ENCODE measurements around the gene EEF1A1. TPM values are rescaled to one million over a fixed set of nuclear protein-coding genes. Genes with fewer than 3 reads are reported as not detected.
A peak's percentile ranks its signal among the peaks of the same experiment; 100 is the strongest.
"Not testable (repeated sequence)": the region's sequence is repeated elsewhere in the genome, so short reads cannot be mapped to it uniquely, and the experiment has no call there.

The EEF1A1 gene
- total RNA-seq (1,000 to 10,000 TPM; 2,869 to 5,046 TPM), polyA plus RNA-seq (ENCODE audit: insufficient read depth, low read depth, low replicate concordance) (5,086 TPM)
- long read RNA-seq, donor 1, full-length matches to known transcripts: 4,762 of 7,626 reads
- long read RNA-seq, donor 1, partial matches to known transcripts: 2,541 of 7,626 reads
- long read RNA-seq, donor 1, other reads (novel, unspliced or antisense): 323 of 7,626 reads
- long read RNA-seq, donor 2, full-length matches to known transcripts: 2,988 of 4,735 reads
- long read RNA-seq, donor 2, partial matches to known transcripts: 1,465 of 4,735 reads
- long read RNA-seq, donor 2, other reads (novel, unspliced or antisense): 282 of 4,735 reads

DNA sequence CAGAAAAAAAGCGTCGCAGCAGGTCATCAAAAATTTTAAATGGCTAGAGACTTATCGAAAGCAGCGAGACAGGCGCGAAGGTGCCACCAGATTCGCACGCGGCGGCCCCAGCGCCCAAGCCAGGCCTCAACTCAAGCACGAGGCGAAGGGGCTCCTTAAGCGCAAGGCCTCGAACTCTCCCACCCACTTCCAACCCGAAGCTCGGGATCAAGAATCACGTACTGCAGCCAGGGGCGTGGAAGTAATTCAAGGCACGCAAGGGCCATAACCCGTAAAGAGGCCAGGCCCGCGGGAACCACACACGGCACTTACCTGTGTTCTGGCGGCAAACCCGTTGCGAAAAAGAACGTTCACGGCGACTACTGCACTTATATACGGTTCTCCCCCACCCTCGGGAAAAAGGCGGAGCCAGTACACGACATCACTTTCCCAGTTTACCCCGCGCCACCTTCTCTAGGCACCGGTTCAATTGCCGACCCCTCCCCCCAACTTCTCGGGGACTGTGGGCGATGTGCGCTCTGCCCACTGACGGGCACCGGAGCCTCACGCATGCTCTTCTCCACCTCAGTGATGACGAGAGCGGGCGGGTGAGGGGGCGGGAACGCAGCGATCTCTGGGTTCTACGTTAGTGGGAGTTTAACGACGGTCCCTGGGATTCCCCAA, at the start of gene EEF1A1:
TSS of gene EEF1A1 (minus strand) at position 345 of the 663 bp plus-strand sequence. CDS start 1,006 bp downstream, outside the sequence.
- TF ChIP-seq POLR2A (IDR thresholded peaks at IDR 0.05): peak; percentile 89
- TF ChIP-seq, protein P1, sequence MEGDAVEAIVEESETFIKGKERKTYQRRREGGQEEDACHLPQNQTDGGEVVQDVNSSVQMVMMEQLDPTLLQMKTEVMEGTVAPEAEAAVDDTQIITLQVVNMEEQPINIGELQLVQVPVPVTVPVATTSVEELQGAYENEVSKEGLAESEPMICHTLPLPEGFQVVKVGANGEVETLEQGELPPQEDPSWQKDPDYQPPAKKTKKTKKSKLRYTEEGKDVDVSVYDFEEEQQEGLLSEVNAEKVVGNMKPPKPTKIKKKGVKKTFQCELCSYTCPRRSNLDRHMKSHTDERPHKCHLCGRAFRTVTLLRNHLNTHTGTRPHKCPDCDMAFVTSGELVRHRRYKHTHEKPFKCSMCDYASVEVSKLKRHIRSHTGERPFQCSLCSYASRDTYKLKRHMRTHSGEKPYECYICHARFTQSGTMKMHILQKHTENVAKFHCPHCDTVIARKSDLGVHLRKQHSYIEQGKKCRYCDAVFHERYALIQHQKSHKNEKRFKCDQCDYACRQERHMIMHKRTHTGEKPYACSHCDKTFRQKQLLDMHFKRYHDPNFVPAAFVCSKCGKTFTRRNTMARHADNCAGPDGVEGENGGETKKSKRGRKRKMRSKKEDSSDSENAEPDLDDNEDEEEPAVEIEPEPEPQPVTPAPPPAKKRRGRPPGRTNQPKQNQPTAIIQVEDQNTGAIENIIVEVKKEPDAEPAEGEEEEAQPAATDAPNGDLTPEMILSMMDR (IDR thresholded peaks at IDR 0.05): no peak
- intact Hi-C loops (cut with DNase I; ENCODE audit: low total_unique reads): loop anchor here (10.0 kb wide), 2 partner anchors 64 to 94 kb away; no protein-coding TSS in a partner anchor
- Histone ChIP-seq H3K36me3 (ENCODE audit: low read depth, missing control alignments) (no peaks in the 10 kb centered on the region), H3K4me3 (peak within 1 kb of the TSS; percentile 80 to 85), H3K4me1 (peaks cover 30% of the 10 kb centered on the region), H3K9me3 (no peaks in the 10 kb centered on the region), H3K27ac (peak within 1 kb of the TSS; percentile 100), H3K27me3 (no peaks in the 10 kb centered on the region)
- peak; percentile 99 for DNase-seq
- WGBS, 2 donors: 0 to 1% methylated on average over 45 to 53 of the region's 53 CpGs

DNA sequence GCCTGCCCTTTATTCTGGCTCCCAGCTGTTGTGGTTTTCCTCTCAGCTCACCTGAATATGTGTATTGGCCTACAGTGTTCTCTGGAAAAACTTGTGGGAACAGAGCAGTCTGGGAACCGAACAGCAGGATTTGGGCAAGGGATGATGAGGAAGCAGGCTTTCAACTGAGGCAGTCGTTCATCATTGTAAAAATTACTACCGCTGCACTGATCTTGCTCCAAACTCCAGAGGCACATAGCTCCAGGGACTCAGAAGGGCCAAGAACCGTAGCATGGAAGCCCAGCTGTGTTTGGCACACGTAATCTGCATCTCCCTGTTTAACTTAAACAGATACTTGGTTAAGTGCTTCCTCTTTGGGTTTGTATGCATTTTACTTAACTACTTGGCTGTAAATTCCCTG, 48.3 kb upstream of the EEF1A1 start:
- no peaks in the 10 kb centered on the region for H3K36me3 ChIP-seq (ENCODE audit: low read depth, missing control alignments)
- H3K9me3 ChIP-seq: no peaks in the 10 kb centered on the region
- no peaks in the 10 kb centered on the region for H3K27me3 ChIP-seq
- WGBS, 2 donors: 84 to 91% methylated on average over 5 of the region's 5 CpGs
- no peak overlapping the region for H3K4me3 ChIP-seq
- no peak for DNase-seq
- intact Hi-C loops (cut with DNase I; ENCODE audit: low total_unique reads): no loop called here
- H3K4me1 ChIP-seq: no peaks in the 10 kb centered on the region
- TF ChIP-seq POLR2A (IDR thresholded peaks at IDR 0.05): no peak
- TF ChIP-seq, protein P1 (IDR thresholded peaks at IDR 0.05): no peak
- H3K27ac ChIP-seq: no peak overlapping the region

DNA sequence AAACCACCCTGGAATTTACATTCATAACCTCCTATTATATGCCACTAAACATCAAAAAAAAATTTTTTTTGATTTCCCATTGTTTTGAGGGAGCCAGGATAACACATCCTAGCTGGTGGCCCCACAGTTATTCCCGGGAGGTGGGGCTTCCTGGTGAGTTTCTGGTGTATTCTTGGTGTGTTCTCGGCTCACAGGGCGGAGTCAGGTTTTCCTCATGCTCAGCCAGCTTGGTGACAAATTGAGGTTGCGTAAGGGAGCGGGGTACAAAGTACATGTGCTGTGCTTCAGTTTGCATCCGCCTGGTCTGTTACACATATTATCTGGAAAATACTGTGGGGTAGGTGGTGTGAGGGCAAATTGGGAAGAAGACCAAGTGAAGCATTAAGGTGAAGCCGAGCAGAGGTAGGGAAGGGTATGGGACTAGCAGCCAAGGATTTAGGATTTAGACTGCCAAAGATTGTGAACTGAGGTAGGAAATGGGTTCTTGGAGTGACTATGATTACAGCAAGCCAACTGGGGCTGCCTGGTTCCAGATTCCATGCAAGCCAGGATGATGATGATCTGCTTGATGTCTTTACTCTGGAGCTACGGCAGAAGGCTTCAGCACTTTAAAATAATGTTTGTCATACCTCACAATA, 46.2 kb upstream of the EEF1A1 start:
- no peak overlapping the region for H3K27ac ChIP-seq
- DNase-seq: no peak
- TF ChIP-seq, protein P1 (IDR thresholded peaks at IDR 0.05): no peak
- TF ChIP-seq POLR2A (IDR thresholded peaks at IDR 0.05): no peak
- H3K4me1 ChIP-seq: no peaks in the 10 kb centered on the region
- no peaks in the 10 kb centered on the region for H3K9me3 ChIP-seq
- H3K36me3 ChIP-seq (ENCODE audit: low read depth, missing control alignments): no peaks in the 10 kb centered on the region
- WGBS, 2 donors: 84 to 89% methylated on average over 8 of the region's 8 CpGs
- no peaks in the 10 kb centered on the region for H3K27me3 ChIP-seq
- no peak overlapping the region for H3K4me3 ChIP-seq
- intact Hi-C loops (cut with DNase I; ENCODE audit: low total_unique reads): no loop called here

DNA sequence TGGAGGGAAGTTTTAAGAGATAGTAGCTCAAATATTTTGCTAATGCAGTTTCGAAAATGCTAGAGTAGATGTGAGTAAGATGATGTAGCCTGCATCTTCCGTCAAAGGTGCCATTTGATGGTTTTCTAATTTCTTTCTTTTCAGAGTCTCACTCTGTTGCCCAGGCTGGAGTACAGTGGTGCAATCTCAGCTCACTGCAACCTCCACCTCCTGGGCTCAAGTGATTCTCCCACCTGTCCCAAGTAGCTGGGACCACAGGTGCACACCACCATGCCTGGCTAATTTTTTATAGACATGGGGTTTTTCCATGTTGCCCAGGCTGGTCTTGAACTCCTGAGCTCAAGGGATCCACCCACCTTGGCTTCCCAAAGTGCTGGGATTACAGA, 45.6 kb upstream of the EEF1A1 start:
- 82 to 88% methylated on average over 2 of the region's 2 CpGs for WGBS, 2 donors
- not testable (repeated sequence) for DNase-seq, H3K27ac ChIP-seq

DNA sequence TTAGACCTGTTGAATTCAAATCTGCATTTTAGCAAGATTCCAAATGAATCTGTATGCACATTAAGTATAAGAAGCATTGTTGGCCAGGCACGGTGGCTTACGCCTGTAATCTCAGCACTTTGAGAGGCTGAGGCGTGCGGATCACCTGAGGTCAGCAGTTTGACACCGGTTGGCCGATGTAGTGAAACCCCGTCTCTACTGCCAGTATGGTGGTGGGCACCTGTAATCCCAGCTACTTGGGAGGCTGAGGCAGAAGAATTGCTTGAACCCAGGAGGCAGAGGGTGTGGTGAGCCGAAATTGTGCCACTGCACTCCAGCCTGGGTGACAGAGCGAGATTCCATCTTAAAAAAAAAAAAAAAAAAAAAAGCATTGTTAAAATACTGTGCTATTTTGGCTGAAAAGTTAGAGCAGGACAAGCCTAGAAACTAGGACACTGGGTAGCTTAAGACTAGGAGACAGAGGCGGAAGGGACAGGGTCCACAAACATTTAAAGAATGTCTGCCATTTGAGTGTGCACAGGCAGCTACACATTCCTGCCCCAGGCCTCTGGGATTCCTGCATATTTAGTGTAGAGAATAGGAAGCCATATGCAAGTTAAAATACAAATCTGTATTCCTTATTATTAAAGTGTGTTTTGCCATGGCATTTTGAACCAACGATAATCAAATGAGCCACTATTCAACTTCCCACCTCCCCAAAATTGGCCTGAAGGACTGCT, 45.1 kb upstream of the EEF1A1 start:
- DNase-seq: no peak
- no peak overlapping the region for H3K27ac ChIP-seq
- H3K27me3 ChIP-seq: no peaks in the 10 kb centered on the region
- H3K36me3 ChIP-seq (ENCODE audit: low read depth, missing control alignments): no peaks in the 10 kb centered on the region
- intact Hi-C loops (cut with DNase I; ENCODE audit: low total_unique reads): no loop called here
- H3K4me1 ChIP-seq: no peaks in the 10 kb centered on the region
- H3K9me3 ChIP-seq: no peaks in the 10 kb centered on the region
- TF ChIP-seq, protein P1 (IDR thresholded peaks at IDR 0.05): no peak
- TF ChIP-seq POLR2A (IDR thresholded peaks at IDR 0.05): no peak
- H3K4me3 ChIP-seq: no peak overlapping the region
- WGBS, 2 donors: 92 to 94% methylated on average over 10 to 11 of the region's 11 CpGs

More for the DNA sequence above, 45.6 kb upstream of the EEF1A1 start:
- H3K9me3 ChIP-seq; H3K4me1 ChIP-seq; H3K4me3 ChIP-seq; H3K36me3 ChIP-seq (ENCODE audit: low read depth, missing control alignments); H3K27me3 ChIP-seq; intact Hi-C loops (cut with DNase I; ENCODE audit: low total_unique reads): not testable (repeated sequence)

Data from testis (tissue), 5 donors.